ENCODE measurements around the gene RGS17. TPM values are rescaled to one million over a fixed set of nuclear protein-coding genes. Genes with fewer than 3 reads are reported as not detected.

The RGS17 gene, protein sequence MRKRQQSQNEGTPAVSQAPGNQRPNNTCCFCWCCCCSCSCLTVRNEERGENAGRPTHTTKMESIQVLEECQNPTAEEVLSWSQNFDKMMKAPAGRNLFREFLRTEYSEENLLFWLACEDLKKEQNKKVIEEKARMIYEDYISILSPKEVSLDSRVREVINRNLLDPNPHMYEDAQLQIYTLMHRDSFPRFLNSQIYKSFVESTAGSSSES
- total RNA-seq (2022; extraction: Qiagen RNA extraction), result 4.5 to 6.5 TPM (median 6.3 TPM) in 5 replicates

DNA sequence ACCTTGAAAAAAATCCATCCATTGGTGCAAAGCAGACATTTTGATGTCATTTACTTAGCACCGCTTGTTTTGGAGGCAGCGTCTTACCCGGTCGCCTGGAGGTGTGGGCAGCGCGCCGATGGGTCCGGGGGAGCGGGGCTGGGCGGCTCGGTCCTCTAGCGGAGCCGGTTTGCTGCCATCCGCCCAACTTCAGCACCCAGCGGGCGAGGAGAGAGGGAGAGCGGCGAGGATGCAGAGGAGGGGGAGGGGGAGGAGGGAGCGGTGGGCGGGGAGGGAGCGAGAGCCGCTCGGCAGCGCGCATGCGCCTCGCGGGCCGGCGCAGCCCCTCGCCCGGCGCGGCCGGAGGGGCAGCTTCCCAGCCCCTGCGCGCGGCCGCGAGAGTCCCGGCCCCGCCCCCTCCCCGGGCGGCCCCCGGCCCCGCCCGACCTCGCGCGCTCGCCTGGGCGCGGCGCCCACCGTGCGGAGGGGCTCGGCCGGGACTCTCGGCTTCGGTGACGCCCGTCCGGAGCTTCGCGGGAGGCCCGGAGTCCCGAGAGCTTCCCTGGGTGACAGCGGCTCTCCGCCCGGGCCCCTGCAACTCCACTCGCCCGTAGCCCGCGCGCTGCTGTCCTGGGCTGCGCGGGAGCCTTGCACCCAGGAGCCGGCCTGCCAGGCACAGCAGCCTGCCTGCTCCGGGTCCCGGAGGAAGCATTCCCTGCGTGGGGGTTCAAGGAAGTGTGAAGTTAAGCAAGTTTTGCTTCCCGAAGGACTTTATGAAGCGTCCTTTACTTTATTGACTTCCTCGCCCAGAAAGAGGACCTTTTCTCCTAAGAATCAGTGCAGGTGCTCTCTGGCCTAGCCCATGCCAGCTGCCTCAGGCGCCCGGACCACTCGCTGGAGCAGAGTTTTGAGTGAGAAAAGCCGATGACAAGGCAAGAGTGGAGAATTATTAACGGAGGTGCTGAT, at the start of gene RGS17:
Gene RGS17, minus strand, starts transcription at position 246 of the 945 bp plus-strand sequence. CDS start 87,264 bp downstream, outside the sequence.

DNA sequence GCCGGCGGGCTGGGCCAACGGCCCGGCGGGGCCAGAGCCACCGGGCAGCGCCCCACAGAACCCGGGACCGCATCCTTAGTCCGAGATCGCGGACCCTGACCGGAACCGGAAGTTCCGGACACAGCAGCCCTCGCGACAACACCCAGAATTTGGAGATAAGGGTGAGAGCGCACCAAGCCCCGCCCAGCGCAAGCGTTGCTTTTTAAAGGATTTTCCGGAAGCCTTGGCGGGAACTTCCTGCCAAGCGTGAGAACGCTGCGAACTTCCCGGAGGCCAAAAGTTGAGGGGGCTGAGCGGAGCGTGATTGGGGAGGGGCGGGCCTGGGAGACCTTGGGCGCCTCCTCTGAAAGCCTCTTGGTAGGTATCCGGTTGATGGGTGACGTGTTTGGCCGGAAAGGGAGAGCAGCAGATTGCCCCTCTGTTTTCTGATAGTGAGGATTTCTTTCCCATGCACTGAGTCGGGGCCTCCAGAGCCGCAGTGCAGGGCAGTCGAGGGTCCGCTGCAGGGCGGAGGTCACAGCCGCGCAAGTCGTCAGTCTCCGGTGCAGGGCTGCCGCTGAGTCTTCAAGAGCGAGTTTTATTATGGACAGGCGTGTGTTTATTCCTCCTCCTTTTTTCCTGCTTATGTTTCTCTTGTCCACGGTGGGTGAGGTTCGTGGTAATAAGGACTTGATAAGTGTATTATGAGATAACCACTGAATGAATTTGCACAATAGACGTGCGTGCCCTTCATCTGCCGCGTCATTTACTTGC, 128.3 kb downstream of the RGS17 start, which contains the start of gene MTRF1L:
Gene MTRF1L, minus strand, starts transcription at position 97 of the 753 bp plus-strand sequence. Its CDS starts 24 bp downstream, at position 73.

GRCh38 chr6:152982904-152983636, 148.0 kb downstream of the RGS17 start, which contains the start of gene FBXO5:
FBXO5 (minus strand) TSS chr6:152983041; CDS start chr6:152982959, 82 bp downstream.

Other genes with a start within 250 kb of the RGS17 start
- 18.1 to 22.6 TPM (median 19.2 TPM) in 5 replicates for gene FBXO5, start 148.2 kb downstream of the RGS17 start, total RNA-seq (2022; extraction: Qiagen RNA extraction)
- 15.3 to 16.9 TPM (median 15.7 TPM) in 5 replicates for gene MTRF1L, start 128.6 kb downstream of the RGS17 start, total RNA-seq (2022; extraction: Qiagen RNA extraction)